NCI-H2227 (cell line): ENCODE data around the gene FOXI3.

Experiments
- DNase-seq: peaks from one replicate; lab custom pipeline; 2025; ENCODE audit not compliant: unreplicated experiment; lab: John Stamatoyannopoulos, UW

Gene FOXI3

DNA sequence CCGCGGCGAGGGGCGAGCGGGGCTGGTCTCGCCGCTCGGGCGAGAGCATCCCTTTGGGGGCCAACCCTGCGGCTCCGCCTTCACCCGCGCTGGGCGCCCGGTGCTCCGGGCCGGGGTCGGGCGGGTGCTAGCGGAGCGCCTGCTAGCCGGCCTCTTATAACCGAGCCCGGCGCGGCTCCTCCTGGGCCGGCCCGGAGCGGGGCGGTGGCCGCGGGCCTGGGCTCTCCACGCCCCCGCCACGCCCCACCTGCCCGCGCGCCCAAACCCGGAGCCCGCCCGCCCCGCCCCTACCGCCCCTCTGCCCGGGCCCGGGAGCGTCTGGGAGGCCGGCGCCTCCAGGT, at the start of gene FOXI3:
Gene FOXI3, minus strand, starts transcription at position 129 of the 341 bp plus-strand sequence. CDS start 158 bp downstream, outside the sequence.
- peak; percentile 31 for DNase-seq

DNA sequence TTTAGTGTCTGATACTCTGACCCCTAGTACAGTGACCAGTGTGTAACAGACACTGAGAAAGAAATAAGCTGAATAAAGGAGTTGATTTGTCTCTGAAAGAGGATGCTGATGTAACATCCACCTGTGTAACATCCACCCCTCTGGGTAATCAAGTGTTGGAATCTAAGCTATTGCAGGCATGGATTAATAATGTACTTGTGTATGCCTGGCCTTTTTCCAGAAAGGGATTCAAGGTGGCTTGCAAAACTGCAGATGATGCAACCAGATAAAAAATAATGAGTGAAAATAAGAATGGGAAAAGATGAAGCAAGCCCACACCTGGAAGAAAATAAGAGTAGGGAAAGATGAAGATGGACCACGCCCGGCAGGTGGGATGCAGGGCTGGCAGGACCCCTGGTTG, 48.2 kb upstream of the FOXI3 start:
- no peak for DNase-seq

DNA sequence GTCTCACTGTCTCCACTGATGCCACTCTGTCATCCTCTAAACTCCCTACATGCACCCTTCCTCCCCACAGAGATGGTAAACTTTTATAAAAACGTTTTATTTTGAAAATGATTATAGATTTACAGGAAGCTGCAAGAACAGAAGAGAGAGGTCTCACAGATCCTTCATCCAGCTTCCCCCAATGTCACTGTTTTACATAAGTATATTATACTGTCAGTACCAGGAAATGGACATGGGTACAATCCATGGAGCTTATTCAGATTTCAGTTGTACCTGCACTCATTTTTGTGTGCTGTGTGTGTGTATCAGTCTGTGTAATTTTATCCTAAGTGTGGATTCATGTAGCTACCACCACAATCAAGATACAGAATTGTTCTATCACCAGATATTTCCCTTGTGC, 46.7 kb upstream of the FOXI3 start:
- DNase-seq: no peak

DNA sequence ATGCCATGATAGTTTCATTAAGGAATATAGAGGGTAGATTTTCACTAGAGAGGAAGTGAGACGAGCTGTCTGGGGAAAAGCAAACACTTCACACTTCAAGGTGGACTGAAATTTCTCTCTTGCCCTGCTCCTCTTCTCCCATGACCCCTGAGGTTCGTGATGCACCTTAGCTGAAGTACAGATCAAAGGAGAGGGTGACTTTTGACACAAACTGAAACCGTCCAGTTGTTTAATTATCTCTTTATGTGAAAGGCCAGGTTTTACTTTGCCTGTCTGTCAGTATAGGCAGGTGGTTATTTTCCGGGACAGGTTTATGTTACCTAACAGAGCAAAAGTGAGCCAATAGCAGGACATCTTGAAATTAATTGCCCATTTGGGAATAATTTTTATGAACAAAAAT, 41.0 kb upstream of the FOXI3 start:
- DNase-seq: no peak

DNA sequence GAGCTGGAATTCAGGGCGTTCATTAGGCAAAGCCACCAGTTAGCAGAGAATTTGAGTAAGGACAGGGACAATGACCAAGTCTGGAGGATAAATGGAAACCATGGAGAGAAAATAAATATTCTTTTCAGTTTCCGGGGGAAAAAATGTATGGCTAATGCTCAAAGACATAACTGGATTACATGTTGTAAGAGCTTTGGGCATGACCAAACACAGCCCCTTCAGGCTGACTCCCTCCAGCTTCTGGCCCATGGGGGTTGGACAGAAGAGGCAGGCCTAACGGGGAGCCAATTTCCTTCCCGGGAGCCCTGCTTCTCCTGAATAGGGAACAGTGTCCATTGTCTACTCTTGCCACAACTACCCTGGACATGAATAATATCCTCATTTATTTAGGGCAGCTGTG, 39.5 kb upstream of the FOXI3 start:
- DNase-seq: no peak

DNA sequence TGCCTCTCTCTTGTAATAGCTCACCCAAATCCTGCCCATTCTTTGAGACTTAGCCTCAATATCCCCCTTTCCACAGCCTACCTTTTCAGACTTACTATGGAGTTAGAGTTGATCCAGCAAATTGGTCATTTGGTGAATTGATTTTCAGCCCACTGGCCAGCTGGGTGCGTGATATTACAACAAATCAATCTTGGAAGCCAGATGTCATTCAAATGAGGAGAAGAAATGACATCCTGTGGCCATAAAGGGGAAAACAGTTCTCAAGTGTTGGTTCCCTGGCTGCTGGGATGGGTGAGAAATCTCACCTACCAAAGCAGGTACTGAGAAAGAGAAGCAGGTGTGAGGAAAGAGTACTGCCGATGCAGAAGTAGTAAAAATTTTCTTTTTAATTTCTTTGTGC, 36.7 kb upstream of the FOXI3 start:
- no peak for DNase-seq

DNA sequence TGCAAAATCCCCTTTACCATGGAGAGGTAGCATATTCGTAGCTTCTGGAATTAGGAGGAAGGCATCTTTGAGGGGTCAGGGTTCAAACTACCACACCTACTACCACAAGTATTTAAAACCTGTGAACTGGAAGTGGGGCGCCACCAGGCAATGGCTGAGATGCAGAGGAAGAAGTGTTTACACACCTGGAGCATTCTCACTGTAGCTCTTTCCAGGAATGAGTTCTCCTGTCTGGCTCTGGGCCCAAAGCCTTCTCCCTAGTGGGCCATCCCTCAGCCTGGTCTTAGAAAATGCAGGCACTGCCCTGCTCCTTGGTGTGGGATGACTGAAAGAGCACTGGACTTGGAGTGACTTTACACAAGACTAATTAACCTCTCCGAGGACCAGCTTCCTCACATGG, 30.7 kb upstream of the FOXI3 start:
- no peak for DNase-seq

DNA sequence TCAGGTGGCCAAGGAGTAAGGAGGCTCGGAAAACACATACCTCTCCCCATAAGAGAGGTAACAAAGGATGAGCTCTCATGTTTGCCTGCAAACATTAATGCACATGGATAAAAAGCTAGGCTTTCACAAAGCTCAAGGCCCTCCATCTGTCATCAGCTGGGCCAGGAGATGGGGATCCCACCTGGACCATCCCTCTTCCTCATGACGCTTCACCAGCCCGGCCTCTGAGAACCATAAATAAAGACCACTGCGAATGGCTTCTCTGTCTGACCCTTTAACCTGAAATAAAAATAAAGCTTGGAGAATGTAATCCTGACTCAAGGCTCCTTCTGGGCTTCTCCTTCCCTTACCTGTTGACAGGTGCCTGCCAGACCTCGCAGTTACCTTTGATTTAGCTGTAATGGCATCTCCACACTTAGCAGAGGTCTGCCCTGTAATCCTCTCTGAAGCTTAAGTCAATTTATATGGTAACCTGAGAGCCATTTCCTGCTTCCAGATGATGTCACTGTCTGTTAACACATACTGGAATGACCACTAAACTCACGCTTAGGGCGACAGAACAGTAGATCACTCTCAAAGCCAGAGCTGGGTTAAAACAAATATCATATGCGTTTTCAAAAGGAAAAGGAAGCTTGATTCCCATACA, 29.3 kb upstream of the FOXI3 start:
- no peak for DNase-seq

DNA sequence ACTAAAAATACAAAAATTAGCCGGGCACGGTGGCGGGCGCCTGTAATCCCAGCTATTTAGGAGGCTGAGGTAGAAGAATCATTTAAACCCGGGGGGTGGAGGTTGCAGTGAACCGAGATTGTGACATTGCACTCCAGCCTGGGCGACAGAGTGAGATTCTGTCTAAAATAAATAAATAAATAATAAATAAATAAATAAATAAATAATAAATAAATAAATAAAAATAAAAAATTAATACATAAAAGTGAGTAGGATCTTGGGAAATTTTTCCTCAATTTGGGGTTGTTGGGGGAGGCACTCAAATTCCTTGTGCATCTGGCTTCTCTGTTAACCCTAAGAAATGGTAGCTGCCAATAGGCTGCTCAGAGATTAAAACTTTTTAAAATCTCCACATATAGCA, 20.3 kb upstream of the FOXI3 start:
- no peak for DNase-seq

DNA sequence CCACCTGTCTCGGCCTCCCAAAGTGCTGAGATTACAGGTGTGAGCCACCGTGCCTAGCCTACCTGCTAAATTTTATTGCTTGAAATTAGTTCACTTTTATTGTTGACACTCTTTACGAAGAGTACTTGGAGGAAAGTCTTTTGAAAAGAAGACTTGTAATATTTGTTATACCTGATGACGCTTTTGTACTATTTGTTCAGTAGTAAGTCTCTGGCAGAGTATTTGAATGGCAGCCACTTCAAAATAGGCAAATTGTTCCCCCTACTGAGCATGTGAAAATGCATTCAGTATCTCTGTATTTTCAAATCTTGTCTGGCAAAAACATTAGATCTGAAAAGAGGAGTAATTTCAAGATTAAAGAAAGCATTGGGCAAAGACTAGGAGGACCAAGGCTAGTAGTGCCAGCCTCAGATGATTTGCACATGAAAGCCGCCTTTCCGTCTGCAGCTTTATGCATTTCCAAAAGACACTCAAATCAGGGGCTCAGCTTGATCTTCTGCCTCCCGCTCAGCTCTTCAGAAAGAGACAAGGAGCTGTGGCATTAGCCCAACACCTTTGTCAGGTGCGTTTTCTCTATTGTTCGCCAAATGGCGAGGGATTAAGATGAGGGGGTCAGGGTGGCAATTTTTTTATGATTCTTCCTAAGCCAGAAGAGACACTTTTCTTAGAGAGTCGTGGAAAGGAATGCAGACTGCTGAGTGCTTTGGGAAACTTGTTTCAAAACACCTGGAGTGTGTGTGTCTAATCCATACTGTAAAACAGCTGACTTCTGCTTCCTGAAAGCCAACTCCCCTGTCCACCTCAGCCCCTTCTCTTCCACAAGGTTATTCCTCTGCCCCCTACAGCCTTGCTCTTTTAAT, 18.8 kb upstream of the FOXI3 start:
- DNase-seq: no peak

DNA sequence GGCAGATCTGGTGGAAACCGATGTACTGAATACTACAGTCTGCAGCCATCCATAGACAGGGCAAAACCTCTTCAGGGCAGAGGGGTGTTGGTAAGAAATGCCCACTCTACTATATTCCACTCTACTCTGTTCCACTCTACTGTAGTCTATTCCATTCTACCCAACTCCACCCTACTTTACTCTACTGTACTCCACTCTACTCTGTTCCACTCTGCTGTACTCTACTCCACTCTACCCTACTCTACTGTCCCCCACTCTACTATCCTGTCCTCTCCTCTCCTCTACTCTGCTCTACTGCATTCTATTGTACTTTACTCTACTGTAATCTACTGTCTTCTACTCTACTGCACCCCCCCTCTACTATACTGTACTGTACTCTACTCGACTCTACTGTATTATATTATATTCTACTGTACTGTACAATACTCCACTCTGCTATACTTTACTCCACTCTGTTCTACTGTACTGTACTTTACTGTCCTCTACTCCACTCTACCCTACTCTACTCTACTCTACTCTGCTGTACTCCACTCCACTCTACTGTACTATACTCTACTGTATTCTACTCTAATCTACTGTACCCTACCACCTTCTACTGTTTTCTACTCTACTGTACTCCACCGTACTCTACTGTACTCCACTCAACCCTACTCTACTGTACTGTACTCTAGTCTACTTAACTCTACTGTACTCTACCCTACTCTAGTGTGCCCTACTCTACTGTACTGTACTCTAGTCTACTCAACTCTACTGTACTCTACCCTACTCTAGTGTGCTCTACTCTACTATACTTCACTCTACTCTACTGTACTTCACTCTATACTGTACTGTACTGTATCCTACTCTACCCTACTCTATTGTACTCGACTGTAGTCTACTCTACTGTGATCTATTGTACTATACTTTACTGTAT, 17.0 kb upstream of the FOXI3 start:
- no peak for DNase-seq

DNA sequence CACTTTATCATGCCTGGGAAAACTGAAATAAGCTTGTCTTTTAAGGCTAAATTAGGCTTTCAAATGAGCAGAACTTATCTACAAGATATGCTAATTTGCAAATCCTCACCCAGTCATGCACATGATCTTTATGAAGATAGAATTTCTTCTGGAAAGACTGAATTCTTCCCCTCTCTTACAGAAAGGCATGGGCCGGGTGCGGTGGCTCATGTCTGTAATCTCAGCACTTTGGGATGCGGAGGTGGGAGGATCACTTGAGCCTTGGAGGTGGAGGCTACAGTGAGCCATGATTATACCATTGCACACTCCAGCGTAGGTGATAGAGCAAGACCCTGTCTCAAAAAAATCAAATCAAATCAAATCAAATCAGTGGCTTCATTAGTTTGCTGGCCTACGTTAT, 11.7 kb upstream of the FOXI3 start:
- DNase-seq: no peak

DNA sequence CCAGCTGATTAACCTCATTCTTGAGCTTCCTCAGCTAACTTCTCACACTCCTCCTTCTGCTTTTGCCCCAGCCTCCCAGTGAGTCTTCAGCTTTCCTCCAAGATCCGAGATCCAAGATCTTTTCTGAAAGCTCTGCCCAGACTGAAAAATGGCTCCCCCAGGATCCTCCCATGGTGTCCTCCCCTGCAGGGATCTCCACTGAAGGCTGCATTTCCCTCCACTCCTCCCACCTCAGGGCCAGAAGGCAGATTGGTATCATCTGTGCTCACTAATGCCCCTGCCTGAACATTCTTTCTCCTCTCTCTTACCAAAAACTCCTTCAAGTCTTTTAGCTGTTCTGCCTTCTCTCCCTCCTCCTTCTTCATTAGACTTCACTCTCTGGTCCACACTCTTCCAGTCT, 6.1 kb upstream of the FOXI3 start:
- DNase-seq: no peak

DNA sequence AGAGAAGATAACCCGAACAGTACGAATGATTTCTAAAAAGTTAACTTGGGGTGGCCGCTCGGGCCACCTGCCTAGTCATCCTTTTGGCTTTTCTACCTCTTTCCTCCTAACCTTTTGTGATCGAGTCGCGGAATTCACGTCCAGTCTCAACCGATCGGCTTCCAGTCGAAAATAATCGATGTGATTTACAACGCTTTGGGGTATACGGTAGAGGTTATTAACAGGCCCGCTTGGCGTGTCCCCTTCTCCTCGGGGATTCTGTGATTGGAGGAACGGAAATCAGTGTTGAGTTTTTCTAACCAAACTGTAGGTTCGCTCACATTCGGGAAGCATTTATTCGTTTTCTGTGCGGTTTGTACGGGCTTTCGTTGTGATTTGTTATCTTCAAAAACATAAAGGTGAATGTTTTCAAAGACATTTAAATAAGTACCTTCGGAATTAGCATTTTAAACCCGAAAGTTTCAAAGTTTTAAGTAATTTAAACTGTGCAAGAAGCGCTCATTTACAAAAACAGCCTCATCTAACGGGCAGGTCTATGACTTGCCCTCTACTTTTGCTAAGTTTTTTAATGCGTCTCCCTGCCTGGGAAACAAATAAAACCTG, 588 bp upstream of the FOXI3 start:
- peak; percentile 32 for DNase-seq

DNA sequence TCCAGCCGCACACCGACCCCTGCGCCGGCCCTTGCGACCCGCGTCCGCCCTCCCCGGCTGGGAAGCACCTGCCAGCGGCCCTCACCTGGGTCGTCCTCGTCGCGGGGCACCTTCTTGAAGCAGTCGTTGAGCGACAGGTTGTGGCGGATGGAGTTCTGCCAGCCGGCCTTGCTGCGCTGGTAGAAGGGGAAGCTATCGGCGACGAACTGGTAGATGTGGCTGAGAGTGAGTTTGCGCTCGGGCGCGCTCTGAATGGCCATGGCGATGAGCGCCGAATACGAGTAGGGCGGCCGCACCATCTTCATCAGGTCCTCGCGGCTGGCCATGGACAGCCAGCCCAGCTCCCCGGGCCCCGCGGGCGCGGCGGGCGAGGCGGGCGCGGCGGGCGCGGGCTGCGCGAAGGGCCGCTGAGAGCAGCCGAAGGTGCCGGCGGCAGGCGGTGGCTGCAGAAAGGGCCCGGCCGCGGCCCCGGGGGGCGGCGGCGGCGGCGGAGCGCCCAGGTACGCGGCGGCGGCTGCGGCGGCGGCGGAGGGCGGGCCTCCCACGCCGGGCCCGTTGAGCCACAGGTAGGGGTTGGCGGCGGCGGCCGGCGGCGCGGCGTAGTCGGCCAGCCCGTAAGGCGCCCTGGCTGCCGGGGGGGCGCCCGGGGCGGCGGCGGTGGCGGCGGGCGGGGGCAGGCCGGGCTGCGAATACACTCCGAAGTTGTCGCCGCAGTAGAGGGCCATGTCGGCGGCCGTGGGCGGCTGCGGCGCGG, 505 bp downstream of the FOXI3 start:
- peak; percentile 23 for DNase-seq

DNA sequence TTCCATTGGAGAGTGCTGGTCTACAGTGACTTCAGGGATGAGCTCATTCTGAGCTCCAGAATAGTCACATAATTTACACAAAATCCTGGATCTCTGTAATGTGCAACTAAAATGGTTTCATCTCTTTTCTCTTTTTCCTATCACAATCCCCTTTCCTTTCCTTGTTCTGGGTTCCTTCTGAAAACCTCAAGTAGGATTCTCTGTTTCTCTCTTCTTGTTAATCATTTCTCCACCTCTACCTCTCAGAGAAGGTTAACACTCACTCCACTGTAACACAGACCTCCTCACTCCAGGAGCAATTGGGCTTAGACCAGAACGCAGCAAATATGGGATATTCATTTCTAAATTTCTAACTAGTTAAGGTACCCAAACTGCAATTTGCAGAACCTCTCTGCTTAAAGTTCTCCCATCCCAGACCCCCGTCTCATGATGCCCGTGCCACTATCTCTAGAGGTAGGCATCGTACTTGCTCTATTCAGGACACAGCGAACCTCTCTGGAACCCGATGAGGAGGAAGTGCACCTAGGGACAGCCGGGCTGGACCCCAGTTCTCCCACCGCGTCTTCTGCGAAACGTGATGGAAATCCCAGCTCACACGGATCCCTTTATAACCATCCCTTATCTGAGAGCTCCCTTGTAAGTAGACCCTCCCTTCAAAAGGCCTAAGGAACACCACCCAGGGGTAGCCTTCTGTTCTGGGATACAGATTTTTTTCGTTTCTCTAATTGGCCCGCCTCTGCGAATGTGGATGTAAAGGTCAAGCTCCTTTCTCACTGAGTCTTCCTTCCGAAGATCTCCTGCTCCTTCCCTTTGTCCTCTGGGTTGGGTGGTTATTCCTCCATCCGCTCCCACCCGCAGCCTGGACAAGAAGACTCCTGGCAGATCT, 1.3 kb downstream of the FOXI3 start:
- no peak for DNase-seq

DNA sequence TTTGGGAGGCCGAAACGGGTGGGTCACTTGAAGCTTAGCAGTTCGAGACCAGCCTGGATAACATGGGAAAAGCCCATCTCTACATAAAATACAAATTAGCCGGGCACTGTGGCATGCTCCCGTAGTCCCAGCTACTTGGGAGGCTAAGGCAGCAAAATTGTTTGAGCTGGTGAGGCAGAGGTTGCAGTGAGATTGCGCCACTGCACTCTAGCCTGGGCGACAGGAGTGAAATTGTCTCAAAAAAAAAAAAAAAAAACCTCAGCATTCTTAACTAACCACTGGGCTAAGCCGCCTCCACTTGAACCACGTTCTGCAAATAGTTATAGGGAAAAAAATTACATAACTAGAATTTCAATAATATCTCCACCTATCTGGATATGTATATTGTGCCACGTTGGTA, 2.3 kb downstream of the FOXI3 start:
- DNase-seq: no peak

DNA sequence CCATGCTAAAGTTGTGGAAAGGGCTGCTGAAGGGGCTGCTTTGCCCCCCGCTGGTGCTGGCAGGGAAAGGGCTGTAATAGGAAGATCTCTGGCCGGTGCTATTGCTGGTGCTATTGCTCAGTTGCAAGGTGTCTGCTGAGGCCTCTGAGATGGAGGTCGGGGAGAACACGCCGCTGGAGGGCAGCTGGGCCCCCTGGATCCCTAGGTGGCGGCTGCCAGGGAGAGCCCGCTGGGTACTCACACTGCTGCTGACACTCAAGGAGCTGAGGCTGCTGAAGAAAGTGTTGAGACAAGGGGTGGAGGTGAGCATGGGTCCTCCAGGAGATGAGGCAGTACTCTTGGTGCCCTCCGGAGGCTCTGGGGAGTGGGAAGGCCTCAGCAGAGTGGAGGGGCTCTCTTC, 4.2 kb downstream of the FOXI3 start:
- no peak for DNase-seq

DNA sequence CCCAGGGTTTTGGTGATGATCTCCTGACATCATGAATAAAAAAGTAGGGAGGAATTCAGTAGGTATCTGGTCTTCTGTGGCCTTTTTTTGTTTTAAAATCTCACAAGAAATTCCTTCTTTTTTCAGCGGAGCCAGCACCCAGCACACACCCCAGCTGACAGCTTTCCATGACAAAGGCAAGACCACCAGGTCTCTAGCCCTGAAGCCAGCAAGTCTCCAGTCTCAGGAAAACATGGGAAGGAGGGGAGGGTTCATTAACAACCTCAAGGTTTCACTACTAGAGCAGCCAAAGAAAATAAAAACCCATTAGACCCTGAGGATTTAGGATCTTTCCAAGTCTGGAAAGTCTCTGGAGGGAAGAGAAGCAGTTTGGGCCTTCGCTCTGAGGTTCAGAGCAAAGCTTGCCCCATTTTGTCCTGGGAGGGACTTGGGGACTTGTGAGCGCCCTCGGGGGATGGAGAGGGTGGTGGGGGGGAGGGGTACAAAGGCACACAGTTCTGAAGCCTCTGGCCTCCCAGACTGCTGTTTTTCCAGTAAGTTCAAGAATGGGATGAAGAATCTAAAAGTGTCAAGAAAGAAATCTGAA, 9.0 kb downstream of the FOXI3 start:
- no peak for DNase-seq
